HCT116 (cell line): Measurements from ENCODE around the gene CYSRT1.

Experiments
- EGR1 ChIP-seq: IDR thresholded peaks from 2 replicates; pipeline ENCODE4 v1.6.1; 2012; ENCODE audit warnings: low read depth
- EZH2 ChIP-seq: fragments of 200-600 bp; sonication (generic); IDR thresholded peaks from 2 replicates; pipeline ENCODE4 v1.6.1; 2017; ENCODE audit warnings: antibody characterized with exemption, mixed run types
- EZH2phosphoT487 ChIP-seq: fragments of 200-600 bp; IDR thresholded peaks from 2 replicates; pipeline ENCODE4 v1.6.1; 2018; ENCODE audit warnings: antibody characterized with exemption, borderline replicate concordance
- POLR2A ChIP-seq: IDR thresholded peaks from 2 replicates; pipeline ENCODE4 v1.7.0; 2011; ENCODE audit warnings: borderline replicate concordance; ENCODE audit not compliant: insufficient read depth, insufficient read length; ENCODE audit errors: extremely low read depth
- RAD21 ChIP-seq: IDR thresholded peaks from 2 replicates; pipeline ENCODE4 v1.6.1; 2012; ENCODE audit warnings: low read depth, mild to moderate bottlenecking
- SIN3A ChIP-seq: IDR thresholded peaks from 2 replicates; pipeline ENCODE4 v1.6.1; 2012; ENCODE audit warnings: low read depth
- SRF ChIP-seq: IDR thresholded peaks from 2 replicates; pipeline ENCODE4 v1.6.1; 2012; ENCODE audit warnings: low read depth
- TCF7L2 ChIP-seq: IDR thresholded peaks from 2 replicates; pipeline ENCODE4 v1.7.0; 2011; ENCODE audit warnings: borderline replicate concordance, inconsistent platforms; ENCODE audit not compliant: insufficient read depth, insufficient read length; ENCODE audit errors: extremely low read depth
- ZFX ChIP-seq: fragments of 450-650 bp; IDR thresholded peaks from 2 replicates; pipeline ENCODE4 v1.6.1; 2017
- TF ChIP-seq, protein P1 (sequence below), 3 experiments: fragments of 200-600 bp in 1 of 3; sonication (generic) in 1 of 3; IDR thresholded peaks in 2 of 3; conservative IDR thresholded peaks in 1 of 3; 2 replicates each; pipeline ENCODE4 v1.5.1; 2012 to 2017; ENCODE audit warnings: low read depth in 2 of 3, low read length in 2 of 3, antibody characterized with exemption in 1 of 3, borderline replicate concordance in 1 of 3, control low read depth in 1 of 3, mild to moderate bottlenecking in 1 of 3, mixed read lengths in 1 of 3, mixed run types in 1 of 3, moderate library complexity in 1 of 3; ENCODE audit not compliant: insufficient read depth in 1 of 3
- TF ChIP-seq, protein P2 (sequence below): IDR thresholded peaks from 2 replicates; pipeline ENCODE4 v1.6.1; 2012; ENCODE audit warnings: low read depth

DNA sequence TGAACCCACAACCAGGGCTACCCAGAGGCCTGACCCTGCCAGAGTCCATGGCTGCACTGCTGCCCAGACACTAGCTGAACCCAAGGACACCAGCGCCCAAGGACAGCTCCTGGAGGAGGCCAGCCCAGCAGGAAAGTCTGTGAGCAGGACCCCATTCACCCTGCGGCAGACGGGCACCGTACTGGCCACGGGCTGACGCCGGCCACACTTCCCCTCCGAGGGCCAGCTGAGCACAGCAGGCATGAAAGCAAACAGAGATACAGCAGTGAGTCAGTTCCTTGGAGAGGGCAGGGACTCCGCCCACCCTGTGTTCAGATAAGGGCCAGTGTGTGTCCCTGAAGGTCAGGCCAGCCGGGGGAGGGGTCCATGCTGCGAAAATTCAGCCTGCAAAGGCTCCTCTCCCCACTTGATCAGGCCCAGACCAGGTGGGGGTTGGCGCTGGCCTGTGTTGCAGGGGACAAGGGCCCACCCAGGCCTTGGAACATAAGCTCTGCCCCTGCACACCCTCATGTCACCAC lies 6.2 kb upstream of the CYSRT1 start:
- TF ChIP-seq SIN3A (no peak), RAD21 (no peak), EZH2phosphoT487 (no peak), TCF7L2 (peak; percentile 71), EZH2 (no peak), SRF (no peak), POLR2A (no peak), ZFX (no peak), EGR1 (no peak)
- TF ChIP-seq, protein P1, sequence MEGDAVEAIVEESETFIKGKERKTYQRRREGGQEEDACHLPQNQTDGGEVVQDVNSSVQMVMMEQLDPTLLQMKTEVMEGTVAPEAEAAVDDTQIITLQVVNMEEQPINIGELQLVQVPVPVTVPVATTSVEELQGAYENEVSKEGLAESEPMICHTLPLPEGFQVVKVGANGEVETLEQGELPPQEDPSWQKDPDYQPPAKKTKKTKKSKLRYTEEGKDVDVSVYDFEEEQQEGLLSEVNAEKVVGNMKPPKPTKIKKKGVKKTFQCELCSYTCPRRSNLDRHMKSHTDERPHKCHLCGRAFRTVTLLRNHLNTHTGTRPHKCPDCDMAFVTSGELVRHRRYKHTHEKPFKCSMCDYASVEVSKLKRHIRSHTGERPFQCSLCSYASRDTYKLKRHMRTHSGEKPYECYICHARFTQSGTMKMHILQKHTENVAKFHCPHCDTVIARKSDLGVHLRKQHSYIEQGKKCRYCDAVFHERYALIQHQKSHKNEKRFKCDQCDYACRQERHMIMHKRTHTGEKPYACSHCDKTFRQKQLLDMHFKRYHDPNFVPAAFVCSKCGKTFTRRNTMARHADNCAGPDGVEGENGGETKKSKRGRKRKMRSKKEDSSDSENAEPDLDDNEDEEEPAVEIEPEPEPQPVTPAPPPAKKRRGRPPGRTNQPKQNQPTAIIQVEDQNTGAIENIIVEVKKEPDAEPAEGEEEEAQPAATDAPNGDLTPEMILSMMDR (IDR thresholded peaks at IDR 0.05 in 2 of 3, conservative IDR thresholded peaks at IDR 0.05 in 1 of 3; ENCODE audit: borderline replicate concordance in 1 of 3, insufficient read depth in 1 of 3, low read depth in 2 of 3, low read length in 2 of 3) = no peak
- TF ChIP-seq, protein P2, sequence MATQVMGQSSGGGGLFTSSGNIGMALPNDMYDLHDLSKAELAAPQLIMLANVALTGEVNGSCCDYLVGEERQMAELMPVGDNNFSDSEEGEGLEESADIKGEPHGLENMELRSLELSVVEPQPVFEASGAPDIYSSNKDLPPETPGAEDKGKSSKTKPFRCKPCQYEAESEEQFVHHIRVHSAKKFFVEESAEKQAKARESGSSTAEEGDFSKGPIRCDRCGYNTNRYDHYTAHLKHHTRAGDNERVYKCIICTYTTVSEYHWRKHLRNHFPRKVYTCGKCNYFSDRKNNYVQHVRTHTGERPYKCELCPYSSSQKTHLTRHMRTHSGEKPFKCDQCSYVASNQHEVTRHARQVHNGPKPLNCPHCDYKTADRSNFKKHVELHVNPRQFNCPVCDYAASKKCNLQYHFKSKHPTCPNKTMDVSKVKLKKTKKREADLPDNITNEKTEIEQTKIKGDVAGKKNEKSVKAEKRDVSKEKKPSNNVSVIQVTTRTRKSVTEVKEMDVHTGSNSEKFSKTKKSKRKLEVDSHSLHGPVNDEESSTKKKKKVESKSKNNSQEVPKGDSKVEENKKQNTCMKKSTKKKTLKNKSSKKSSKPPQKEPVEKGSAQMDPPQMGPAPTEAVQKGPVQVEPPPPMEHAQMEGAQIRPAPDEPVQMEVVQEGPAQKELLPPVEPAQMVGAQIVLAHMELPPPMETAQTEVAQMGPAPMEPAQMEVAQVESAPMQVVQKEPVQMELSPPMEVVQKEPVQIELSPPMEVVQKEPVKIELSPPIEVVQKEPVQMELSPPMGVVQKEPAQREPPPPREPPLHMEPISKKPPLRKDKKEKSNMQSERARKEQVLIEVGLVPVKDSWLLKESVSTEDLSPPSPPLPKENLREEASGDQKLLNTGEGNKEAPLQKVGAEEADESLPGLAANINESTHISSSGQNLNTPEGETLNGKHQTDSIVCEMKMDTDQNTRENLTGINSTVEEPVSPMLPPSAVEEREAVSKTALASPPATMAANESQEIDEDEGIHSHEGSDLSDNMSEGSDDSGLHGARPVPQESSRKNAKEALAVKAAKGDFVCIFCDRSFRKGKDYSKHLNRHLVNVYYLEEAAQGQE = no peak
